Astrocyte of the spinal cord (primary cell): Measurements from ENCODE around the gene STPG2.
A peak's percentile ranks its signal among the peaks of the same experiment; 100 is the strongest.

Source experiments
- DNase-seq: peaks from one replicate; pipeline ENCODE4 v3.0.0; 2011; ENCODE audit warnings: low read depth, low spot score
- H3K4me3 ChIP-seq: 2 replicates; pipeline ENCODE4 v1.5.1; 2011; ENCODE audit warnings: low read depth, mild to moderate bottlenecking, low read length, moderate library complexity
- in situ Hi-C: cut with HindIII; loops from 2 replicates; pipeline ENCODE4 v1.10.0; 2017; ENCODE audit warnings: low sequenced_read_pairs
- TF ChIP-seq, protein P1 (sequence below): IDR thresholded peaks from 2 replicates; pipeline ENCODE4 v1.5.1; 2012; ENCODE audit warnings: low read depth, mild to moderate bottlenecking, low read length, inconsistent platforms

STPG2 gene

DNA sequence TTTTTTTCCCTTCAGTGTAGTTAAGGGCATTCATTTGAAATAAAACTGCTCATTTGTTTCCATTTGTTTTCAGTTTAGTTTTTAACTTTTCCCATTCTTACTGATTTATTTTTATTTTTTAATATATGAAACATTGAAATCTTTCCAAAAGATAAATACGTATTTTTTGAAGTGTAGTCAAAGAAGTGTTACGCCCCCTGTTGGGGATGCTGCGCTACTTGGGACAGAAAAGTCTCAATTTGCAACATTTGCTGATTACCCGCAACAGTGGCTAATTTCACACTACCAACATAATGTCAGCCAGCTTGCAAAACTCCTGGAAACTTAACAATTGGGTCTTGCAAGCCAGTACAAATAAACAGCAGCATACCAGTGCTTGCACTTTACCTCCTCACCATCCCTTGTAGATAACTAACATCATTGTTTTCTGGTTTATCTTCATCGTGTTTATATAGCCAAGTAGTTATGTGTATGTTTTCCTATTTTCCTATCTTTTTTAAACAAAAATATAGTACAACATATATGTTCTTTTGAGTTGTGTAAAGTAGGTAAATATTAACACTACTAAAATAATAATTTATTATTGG lies 158.6 kb downstream of the STPG2 start:
- in situ Hi-C loops = no loop called here
- no peak for DNase-seq
- H3K4me3 ChIP-seq = no peak overlapping the region
- TF ChIP-seq, protein P1, sequence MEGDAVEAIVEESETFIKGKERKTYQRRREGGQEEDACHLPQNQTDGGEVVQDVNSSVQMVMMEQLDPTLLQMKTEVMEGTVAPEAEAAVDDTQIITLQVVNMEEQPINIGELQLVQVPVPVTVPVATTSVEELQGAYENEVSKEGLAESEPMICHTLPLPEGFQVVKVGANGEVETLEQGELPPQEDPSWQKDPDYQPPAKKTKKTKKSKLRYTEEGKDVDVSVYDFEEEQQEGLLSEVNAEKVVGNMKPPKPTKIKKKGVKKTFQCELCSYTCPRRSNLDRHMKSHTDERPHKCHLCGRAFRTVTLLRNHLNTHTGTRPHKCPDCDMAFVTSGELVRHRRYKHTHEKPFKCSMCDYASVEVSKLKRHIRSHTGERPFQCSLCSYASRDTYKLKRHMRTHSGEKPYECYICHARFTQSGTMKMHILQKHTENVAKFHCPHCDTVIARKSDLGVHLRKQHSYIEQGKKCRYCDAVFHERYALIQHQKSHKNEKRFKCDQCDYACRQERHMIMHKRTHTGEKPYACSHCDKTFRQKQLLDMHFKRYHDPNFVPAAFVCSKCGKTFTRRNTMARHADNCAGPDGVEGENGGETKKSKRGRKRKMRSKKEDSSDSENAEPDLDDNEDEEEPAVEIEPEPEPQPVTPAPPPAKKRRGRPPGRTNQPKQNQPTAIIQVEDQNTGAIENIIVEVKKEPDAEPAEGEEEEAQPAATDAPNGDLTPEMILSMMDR = peak; percentile 46

DNA sequence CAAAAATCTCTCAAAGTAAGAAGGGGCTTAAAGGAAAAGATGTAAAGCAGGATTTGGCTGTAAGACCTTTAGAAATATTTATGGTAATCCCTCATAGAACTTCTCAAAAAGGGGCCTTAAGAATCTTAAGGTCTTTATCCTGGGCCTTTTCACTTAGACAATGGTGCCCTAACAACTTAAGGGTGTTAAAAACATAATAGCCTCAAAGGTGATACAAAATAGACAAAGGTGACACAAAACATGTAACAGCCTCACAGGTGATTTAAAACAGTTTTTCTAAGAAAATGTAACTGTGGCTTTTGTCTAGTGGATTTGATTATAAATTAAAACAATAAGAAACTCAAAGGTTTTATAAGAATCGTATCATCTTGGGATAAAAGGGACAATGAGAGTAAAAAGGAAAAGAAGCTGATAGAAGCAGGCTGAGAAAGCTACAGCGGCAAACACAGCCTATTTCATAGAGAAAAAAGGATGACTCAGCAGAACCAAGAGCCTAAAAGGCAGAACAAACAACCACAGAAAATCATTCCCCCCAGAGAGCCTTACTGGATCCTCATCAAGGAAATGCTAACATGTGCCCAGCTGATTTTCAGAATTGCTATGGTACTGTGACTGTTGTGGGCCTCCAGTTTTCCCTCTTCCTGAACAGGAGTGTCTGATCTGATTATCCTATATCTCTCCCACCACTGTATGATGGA lies 164.3 kb downstream of the STPG2 start:
- no peak overlapping the region for H3K4me3 ChIP-seq
- TF ChIP-seq, protein P1 = no peak
- in situ Hi-C loops = no loop called here
- peak; percentile 20 for DNase-seq

DNA sequence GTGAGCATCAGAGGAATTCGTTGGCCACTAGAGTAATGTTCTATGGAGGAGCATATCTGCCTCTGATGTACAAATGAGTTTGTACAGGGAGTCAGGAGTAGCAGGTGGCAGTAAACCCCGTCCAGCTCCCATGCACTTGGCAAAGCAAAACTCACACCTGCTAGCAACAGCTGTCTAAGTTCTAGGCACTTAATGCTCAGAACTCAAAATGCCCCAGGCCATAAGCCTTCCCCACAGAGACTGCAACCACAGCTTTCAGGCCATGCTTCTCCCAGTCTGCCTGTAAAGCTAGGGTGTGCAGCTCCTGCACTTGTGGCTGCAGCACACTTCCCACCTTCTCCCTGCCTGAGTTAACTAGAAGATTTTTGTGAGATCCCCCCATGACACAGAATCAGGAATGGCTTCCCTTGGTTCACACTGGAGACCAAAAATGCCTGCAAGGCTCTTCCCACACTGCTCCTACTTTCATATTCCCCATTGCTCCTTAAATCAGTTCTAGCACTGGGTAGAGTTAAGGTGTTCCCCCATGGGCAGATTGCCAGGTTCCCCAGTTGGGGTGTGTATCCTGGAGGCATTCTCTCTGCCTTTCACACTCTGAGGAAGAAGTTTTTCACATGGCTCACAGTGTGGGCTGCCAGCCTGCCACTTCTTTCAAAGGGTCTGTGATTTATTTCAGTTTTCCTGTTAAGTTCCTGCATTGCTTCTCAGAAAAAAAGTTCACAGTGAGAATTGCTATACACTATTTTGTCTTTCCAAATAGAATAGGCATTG lies 189.9 kb downstream of the STPG2 start:
- DNase-seq = no peak
- in situ Hi-C loops = no loop called here
- no peak overlapping the region for H3K4me3 ChIP-seq
- TF ChIP-seq, protein P1 = no peak

DNA sequence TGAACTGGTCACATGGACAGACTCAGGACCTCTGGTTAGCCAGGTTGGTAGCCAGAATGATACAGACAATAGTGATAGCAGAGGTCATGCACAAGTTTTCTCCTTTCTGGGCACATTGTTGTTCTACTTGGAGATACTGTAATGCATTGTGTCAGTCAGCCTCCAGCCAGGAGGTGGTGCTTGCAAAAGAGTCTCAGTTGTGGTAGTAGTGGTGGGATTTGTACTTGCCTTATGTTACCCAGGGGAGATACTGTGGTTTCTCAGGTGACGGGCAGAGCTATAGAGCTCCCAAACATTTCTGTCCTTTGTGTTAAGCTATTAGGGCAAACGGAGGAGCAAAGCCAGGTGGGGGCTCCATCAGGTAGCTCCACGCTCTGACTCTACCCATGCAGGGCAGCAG lies 190.5 kb downstream of the STPG2 start:
- H3K4me3 ChIP-seq = no peak overlapping the region
- DNase-seq = no peak
- TF ChIP-seq, protein P1 = no peak
- in situ Hi-C loops = no loop called here

DNA sequence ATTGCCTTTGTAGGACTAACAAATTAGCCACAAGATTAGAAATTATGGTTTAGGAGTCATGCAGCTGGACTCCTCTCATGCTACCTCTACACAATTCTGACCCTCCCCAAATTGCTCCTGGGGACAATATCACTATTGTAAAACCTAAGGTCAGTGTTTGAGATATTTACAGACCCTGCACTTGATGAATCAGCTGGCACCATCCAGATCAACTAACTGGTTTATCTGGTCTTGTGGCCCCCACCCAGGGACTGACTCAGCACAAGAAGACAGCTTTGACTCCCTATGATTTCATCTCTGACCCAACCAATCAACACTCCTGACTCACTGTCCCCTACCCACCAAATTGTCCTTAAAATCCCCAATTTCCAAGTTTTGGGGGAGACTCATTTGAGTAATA lies 192.4 kb downstream of the STPG2 start:
- in situ Hi-C loops = no loop called here
- no peak for DNase-seq
- TF ChIP-seq, protein P1 = no peak
- no peak overlapping the region for H3K4me3 ChIP-seq

DNA sequence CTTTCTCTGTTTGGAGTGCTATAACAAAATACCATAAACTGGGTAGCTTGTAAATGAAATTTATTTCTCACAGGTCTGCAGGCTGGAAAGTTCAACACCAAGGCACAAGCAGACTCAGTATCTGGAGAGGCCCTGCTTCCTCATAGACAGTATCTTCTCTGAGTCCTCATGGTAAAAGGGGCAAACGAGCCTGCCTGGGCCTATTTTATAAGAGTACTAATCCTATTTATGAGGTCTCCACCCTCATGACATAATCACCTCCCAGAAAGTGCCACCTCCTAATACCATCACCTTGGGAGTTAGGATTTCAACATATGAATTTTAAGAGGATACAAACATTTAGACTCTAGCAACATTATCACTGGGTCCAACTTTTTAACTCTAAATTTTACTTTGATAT lies 200.3 kb downstream of the STPG2 start:
- H3K4me3 ChIP-seq = no peak overlapping the region
- TF ChIP-seq, protein P1 = no peak
- in situ Hi-C loops = no loop called here
- DNase-seq = no peak
